Stromal cell of bone marrow (primary cell): ENCODE measurements around the gene RASGEF1B.

ENCODE experiments used
- DNase-seq: peaks from one replicate; pipeline ENCODE4 v3.0.0-alpha.2; 2012; ENCODE audit warnings: low read depth

RASGEF1B gene

DNA sequence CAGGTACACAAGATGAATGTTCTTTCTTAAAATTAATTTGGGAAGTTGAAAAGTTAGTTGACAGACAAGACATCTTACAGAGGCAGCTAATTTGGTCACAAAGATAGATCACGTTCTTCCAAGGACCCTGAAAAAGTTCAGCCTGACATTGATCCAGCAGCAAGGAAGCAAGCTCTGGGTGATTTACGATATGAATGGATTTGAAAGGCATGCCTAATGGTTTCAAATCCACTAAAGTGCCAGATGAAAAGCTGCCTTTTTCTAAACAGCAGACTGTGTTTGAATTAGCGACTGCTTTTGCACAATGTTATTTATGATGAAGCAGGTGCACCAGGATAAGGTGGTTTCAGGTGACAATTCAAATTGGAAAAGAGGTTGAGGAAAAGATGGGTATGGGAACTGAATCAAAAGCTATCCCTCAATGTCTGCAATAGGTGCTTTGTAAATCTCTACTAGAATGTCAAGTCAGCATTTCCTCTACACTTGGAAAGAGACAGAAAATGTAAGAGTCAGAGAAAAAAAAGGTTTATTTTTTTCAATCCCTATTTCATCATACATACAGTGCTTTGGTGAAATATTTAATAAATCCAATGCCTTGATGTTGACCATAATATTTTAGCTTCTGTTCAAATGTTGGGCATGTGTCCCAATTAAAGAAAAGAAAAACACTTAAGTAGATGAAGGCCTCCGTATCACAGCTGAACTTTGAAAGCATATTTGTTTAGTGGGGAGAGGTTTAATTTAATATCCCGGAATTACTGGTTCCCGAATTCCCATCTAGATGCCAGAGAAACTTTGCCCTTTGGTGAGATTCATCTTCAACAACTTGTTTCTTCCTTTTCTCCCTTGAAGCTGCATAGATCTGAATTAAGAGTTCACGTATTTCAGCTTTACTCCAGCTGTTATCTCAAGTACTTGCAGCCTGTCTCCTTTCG lies 6.0 kb downstream of the RASGEF1B start:
- no peak for DNase-seq

DNA sequence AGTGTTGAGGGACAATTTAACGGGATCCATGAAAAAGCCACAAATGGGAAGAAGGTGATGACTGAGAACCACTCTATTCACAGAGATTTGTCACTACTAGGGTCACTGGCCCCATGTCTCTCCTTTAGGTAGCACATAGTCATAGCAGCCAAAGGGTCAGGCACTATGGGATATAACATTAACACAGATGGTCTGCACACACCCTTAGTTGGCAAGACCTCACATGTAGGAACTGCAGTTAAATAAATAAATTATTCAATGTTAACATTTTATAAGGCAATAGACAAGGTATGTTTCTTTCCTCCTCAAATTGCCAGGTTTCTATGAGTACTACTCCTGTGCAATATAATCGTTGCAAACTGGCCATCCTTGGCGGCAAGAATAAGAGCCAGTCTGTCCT lies 10.9 kb downstream of the RASGEF1B start:
- no peak for DNase-seq

- DNase-seq = no peak
Measured at GRCh38 chr4:81460191-81460701, 11.5 kb downstream of the RASGEF1B start.

- no peak for DNase-seq
Measured at GRCh38 chr4:81459228-81459627, 12.5 kb downstream of the RASGEF1B start.

DNA sequence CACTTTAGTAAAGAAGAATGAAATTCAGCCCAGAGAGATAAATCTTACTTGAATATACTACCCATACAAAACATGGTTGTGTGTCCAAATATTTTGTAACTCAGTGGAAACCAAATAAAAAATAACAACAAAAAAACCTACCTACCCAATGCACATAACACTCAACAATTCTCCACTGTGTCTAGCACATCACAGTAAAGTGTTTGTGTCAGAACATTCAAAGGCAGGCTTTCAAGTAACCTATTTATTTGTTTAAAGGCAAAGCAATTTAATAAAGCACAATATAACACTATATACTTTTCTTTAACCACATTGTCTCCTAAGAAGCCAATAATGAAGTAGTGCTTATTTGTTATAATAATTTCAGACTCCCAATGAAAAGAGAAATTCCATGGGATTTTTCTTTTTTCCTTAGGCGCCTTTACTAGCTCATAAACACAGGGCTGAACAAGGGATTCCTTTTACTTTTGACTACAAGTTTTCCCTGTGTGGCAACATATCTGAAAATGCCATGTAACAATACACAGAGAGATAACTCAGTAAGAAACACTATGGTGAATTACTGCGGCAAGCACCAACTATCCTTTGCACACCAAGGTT lies 13.7 kb downstream of the RASGEF1B start:
- DNase-seq = no peak

DNA sequence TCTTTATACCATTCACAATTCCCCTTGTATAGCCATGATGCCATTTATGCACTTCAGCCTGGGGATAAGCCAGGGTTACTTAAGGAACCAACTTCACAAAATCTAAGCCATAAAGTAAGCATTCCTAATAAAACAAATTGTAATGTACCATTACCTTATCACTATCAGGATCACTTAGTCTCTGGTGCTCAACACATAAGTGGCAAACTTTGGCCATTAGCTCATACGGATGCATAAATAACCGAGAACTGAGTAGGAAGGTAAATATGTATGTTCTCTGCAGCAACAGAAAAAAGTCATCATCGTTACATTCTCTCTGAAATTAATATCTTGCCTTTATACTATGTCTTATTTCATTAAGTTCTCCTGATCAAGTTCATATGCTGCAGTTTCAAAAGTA lies 14.4 kb downstream of the RASGEF1B start:
- no peak for DNase-seq

DNA sequence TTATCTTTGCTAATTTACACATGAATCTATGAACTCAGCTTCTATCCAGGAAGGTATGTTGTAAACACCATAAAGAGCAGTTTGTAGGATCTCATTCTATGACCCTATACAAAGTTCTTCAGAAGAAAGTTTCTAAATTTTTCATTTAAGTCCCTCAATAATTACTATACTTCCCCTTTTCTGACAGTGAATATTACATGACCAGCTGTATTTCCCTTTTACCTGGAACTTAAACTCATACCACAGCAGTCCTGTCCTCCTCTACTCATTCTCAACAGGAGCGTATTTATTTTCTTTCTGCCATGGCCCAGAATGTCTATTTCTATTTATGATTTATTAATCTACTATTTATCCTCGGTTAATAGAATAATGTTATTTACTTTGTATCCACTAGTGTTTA lies 15.8 kb downstream of the RASGEF1B start:
- no peak for DNase-seq

DNA sequence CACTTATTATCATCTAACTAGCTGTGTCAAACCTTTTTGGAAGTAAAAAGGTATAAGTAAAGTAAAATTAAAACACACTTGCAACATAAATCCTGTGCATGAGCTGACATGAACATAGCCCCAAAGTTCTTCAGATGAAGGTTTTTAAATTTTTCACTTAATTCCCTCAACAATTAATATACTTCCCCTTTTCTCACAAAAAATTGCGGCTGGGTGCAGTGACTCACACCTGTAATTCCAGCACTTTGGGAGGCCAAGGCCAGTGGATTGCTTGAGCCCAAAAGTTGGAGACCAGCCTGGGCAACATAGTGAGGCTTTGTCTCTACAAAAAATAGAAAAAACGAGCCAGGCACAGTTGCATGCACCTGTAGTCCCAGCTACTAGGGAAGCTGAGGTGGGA lies 16.8 kb downstream of the RASGEF1B start:
- DNase-seq = no peak

GRCh38 chr4:81454499-81454898 lies 17.2 kb downstream of the RASGEF1B start:
- DNase-seq = no peak

DNA sequence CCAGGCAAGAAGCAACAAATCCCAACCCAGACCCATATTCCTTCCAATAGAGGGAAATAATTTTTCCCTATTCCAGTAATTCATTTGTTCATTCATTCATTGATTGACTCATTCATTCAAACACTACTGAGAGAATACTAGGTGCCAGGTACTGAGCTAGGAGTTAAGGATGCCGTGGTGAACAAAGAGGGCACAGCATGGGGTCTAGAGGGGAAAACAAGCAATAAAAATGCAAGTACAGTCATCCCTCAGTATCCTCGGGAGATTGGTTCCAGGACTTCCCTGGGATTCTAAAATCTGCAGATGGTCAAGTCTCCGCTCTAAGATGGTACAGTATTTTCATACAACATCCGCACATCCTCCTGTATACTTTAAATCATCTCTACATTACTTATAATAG lies 18.7 kb downstream of the RASGEF1B start:
- DNase-seq = no peak

DNA sequence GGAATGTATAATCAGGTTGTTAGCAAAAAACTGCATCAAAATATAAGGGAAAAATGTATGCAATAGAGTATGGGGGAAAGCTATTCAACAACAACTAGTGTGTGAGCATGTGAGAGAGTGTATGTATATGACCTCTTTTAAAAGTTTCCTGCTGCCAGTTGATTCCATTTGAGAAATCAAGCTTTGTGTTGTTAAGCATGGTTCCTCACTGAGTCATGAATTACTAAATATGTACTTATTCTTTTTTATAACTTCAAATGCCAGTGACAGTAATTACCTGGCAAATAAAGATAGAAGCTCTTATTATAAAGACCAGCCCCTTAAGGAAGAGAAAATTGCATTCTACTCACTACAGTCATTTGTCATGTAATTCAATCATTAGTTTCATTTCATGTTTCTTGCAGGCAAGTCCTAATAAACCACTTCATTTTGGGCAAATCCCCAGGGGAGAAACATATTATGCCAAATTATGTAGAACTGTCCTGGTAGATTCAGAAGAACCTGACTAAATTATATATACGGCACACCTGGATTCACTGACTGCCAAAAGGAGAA lies 19.2 kb downstream of the RASGEF1B start:
- DNase-seq = no peak

- no peak for DNase-seq
Measured at GRCh38 chr4:81449015-81449414, 22.7 kb downstream of the RASGEF1B start.

GRCh38 chr4:81447566-81448229 lies 24.0 kb downstream of the RASGEF1B start:
- DNase-seq = no peak

DNA sequence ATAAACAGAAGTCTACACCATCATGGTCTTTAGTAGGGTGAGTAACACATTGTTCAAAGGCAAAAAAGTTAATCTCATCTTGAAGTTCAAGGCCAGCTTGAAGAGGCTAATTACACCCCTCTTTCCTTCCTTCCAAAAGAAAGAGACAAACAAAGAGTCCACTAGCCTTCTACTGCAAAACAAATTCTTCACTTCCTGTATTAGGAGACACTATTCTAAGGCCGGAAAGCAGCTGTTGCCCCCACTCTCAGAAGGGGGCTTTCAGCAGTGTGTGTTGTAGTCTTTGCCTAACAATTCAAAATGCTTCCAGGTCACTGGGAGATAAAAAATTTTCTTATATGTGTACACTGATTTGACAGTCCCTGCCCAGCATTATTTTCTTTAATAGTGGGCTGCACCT lies 25.1 kb downstream of the RASGEF1B start:
- no peak for DNase-seq

GRCh38 chr4:81445196-81445595 lies 26.5 kb downstream of the RASGEF1B start:
- no peak for DNase-seq

DNA sequence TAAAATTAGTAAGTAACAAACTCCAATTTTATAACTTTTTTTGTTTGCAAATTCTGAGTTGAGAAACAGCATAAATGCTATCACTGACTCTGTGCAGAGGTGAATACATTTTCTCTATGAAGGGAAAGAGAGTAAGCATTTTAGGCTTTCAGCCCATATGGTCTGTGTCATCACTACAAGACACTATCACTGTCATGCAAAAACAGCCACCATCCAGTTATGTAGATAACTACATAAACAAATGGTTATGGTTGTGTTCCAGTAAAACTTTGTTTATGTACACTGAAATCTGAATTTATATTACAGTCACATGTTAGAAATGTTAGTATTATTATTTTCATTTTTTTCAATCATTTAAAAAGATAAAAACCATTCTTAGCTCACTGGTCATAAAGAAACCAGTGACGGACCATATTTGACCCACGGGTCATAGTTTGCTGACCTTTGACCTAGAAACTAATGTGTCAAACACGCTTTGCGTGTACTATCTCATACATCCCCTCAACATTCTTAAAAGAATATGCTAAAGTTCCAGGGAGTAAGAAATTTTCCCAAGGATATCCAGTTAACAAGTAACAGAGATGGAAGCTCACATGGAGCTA lies 29.1 kb downstream of the RASGEF1B start:
- DNase-seq = no peak

- no peak for DNase-seq
Measured at GRCh38 chr4:81440949-81441348, 30.8 kb downstream of the RASGEF1B start.

DNA sequence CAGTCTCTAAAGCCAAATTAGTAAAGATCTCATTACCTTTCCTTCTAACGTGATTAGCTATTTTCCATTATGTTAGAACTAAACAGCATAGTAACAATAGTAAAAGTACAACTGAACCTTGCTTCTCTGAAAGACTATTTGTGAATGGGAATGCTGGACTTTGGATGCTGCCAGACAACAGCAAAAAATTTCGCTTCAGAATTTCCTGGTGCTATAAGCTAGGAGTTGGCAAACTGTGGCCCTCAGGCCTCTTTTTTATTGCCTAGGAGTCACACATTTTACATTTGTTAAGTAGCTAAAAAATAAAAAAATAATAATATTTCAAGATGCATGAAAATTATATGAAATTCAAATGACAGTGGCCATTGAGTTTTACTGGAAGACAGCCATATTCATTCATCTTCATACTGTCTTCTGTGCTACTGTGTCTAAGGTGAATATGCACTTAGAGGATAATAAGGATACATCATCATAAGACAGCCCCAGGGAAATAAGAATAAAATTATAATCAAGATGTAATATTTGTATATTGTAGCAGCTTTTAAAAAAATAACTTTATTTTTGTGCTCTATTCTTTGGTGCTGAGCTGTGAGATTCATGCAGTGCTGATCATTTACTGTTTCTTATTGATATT lies 34.6 kb downstream of the RASGEF1B start:
- no peak for DNase-seq

GRCh38 chr4:81436096-81436495 lies 35.6 kb downstream of the RASGEF1B start:
- no peak for DNase-seq

DNA sequence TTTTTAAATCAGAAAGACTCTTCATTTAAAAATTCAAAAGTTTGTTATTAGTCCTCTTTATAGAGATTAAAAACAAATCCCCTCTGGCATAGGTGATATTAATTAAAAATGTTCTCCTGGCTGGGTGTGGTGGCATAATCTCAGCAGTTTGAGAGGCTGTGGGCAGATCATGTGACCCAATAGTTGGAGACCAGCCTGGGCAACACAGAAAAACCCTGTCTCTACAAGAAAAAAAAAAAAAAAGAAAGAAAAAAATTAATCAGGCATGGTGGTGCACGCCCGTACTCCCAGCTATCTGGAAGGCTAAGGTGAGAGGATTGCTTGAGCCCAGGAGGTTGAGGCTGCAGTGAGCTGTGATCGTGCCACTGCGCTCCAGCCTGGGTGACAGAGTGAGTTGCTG lies 38.9 kb downstream of the RASGEF1B start:
- no peak for DNase-seq

- DNase-seq = no peak
Measured at GRCh38 chr4:81431971-81432370, 39.7 kb downstream of the RASGEF1B start.

DNA sequence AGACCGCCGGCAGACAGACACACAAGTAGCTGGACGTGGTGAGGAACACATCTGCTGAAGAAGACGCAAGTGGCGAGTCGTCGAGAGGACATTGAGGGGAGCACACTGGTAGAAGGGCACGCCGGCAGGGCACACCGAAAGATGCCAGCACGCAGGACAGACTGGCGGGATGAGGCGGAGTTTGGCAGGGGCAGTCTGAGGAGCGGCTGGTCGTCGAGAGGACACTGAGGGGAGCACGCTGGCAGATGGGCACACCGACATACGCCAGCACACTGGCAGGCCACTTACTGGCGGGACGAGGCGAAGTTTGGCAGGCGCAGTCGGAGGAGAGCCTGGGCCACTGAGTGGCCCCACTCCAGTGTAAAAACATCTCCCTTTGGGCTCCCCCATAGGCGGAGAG lies 42.1 kb downstream of the RASGEF1B start:
- no peak for DNase-seq
